Activated effector memory CD4-positive, alpha-beta T cell treated with Interleukin-2 at 50 U/mL for 16 hours (primary cell): ENCODE data around the gene EIF2S2.

Experiments used
- DNase-seq: peaks from one replicate; pipeline ENCODE4 v3.0.0-alpha.2; 2020

Gene EIF2S2

DNA sequence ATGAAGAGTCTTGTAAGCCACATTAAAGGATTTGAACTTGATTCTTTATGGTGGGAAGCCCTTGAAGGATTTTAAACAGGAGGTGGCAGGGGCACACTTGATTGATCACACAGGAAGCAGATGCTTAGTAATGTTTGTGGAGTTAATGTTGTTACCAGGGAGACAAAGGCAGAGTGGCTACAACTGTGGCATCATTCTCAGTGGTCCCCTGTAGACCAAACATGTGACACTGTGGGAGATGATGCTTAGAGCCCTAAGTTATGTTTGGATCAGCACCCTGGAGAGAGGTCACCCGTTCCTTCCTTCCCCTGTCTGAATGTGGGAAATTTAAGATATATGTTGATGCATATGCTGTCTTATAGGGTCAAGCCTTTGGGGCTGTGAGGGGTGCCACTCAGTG lies 53.2 kb downstream of the EIF2S2 start:
- no peak for DNase-seq

DNA sequence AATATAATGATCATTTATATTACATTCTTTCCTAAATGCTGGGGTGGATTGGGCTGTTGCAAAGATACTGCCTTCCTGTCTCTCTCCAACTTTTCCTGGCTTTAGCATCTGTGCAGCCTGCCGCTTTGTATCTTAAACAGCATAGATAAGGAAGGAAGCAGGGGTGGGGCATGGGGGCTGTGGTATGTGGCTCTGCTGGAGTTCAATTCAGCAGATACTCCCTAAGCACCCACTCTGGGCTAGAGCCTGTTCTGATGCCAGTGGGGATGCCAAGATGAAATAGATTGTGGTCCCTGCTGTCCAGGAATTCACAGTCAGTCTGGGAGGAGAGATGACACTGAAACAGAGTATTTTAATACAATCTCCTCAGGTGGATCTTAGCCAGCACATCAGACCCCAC lies 56.8 kb downstream of the EIF2S2 start:
- no peak for DNase-seq

DNA sequence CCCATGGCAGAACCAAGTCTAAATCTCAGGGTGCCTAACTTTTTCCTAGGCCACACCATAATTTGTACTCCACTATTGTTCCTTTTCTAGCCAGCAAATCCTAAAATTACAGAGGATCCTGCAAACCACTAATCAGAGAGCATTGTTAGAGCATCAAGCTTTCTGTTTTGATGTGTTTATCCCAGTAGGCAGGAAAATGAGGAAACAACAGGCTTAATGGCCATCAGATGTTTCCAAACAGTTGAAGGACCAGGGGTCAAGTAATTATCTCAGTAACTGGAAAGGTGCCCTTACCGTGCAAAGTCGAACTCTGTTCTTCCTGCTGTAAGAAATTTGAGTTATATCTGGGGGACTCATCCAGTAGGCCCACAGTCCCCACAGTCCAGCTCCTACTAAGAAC lies 59.6 kb downstream of the EIF2S2 start:
- DNase-seq = no peak

DNA sequence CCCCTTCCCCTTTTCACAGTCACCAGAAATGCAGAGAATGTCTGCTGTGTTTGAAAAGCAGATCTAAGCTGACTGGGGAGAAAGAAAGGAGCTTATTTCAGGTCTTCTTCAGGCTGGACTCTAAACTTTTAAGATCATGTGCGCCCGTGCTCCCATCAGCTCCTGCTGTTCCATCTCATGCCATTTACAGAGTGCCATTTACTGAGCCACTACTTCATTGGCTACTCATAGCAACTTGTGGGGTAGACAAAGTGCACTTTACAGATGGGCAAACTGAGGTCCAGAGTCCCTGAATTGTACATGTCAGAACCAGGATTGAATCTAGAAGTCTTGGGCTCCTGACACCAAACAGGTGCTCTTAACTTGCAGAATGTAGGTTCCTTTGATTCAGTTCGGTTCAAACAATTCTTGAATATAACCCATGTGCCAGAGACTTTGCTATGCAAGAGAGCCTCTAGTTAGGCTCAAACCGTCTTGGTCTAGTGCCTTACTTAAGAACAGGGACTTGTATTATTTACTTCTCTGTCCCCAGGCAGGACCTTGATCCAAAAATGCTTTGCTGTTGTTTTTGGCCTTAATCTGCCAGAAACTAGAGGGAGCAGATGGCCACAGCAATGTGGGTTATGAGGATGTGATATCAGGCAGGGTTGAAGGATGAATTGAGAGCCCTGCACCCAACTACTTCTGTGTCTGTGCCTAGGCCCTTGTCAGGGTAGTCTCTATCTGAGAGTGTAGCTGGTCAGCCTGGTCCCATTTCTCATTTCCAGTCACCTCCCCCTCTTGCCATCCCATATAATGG lies 61.9 kb downstream of the EIF2S2 start:
- no peak for DNase-seq

DNA sequence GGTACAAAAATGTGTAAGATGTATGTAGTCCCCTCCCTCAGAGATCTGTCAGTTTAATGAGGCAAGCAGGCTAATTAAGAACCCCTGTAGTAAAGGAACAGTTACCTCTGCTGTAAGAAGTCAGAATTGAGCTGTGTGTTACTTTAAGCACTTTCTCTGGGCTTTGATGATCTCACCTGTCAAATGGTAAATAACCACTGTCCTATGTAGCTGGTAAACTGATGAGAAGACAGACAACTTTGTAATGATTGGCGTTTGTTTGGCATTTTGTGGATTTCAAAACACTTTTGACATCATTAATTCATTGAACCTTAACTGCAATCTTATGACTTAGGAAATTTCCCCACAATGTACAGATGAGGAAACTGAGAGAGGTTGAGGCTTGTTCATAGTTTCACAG lies 62.7 kb downstream of the EIF2S2 start:
- DNase-seq = no peak

DNA sequence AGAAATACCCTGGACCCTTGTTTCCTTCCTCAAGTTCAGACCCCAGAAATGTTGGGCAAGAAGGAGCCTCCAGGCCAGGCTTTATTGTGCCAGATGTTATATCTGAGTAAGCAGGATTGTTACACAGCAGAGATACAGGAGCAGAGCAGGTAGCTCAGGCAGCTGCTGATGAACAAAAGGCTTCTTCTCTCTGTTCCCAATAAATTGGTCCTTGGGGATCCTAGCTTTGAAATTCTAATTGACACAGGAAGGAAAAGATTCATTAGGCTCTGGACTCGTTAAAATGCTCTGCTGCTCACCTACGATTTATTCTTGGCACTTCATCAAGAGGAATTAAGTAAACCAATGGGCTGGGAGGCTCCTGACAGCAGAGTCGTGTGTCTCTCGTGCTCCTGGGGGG lies 64.1 kb downstream of the EIF2S2 start:
- no peak for DNase-seq

DNA sequence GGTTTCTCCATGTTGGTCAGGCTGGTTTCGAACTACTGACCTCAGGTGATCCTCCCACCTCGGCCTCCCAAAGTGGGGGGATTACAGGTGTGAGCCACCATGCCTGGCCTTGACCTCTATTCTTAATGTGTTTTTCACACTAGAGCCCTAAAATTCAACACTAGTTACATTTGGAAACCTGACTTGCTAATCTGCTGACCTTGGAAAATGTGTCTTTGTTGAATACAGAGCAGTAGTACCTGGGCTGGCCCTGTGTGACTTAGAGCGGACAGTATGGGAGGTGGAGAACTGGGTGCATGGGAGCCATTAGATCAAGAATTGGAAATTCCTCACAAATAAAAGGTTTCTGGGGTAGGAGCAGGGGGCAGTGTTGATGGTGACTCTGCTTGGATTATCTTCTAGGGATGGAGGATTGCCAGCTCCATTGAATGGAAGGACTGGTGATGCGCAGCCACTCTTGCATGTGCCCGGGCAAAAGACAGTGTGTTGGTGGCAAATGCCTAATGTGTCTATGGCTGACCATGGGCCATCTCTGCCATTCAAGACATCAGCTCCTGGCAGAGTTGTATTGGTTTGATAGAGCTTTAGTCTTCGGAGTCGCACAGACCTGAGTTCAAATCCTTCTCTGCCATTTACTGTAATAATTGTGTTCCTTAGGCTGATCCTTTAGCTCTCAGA lies 64.9 kb downstream of the EIF2S2 start:
- no peak for DNase-seq

DNA sequence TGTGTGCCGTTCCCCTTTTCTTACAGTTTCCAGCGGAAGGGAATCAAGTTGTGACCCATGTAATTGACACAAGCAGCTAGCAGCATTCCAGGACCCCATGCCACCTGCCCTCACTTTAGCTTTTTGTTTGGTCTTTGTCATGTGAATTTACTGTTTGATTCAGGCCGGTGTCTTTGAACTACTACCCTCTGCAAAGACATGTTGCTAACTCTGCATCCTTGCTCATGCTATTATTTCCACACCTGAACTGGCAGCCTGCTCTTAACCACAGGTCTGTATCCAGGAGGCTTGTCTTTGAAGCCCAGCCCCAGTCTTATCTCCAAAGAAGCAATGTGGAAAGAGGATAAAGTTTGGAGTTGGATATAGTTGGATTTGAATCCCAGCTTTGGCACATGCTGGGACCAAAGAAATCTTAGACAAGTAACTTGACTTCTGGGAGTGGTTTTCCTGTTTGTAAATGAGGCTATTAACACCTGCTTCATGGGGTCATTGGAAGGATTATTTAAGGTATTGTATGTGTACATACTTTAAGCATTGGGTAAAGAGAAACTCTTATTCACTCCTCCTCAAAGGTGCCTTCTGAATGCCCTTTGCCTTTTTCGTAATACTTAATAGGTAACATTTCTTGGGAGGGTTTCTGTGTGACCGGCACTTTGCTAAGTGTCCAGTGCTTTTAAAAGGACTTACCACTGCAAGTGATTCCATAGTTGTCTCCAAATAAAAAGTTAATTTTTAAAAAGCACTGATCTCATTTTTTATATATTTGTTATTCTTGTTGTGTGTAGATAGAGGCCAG lies 65.9 kb downstream of the EIF2S2 start:
- DNase-seq = no peak

DNA sequence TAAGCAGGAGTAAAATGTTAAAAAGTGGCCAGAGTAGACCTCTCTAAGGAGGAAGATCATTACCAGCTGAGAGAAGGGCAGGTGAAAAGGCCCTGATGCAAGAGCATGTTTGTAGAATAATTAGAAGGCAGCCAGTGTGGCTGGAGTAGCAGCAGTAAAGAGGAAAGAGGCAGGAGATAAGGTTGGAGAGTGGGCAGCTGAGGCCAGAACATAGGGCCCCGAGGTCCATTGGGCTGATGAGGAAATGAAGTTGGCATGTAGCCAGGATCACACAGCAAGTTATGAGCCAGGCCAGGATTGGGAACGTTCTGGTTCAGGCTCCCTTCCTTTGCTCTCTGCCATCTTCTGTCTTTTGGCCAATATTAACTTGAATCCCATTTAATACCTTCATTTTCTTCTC lies 66.7 kb downstream of the EIF2S2 start:
- no peak for DNase-seq

DNA sequence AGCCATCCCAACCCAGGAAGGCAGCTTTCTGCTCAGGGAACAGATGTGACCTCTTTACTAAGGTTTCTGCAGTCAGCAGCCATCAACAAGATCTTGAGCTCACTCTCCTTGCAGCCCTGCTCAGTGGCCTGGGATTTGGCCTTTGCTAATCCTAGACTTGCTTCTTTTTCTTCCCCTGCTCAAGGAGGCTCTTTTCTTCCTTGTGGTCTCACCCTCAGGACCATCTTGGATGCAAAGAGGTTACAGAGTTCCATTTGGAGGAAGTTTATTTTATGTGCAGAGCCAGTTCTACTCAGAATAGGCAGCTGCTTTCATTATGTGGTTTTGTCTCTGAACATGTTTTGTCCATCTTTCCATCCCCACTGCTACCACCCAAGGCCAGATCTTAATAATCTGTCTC lies 69.0 kb downstream of the EIF2S2 start:
- DNase-seq = no peak

DNA sequence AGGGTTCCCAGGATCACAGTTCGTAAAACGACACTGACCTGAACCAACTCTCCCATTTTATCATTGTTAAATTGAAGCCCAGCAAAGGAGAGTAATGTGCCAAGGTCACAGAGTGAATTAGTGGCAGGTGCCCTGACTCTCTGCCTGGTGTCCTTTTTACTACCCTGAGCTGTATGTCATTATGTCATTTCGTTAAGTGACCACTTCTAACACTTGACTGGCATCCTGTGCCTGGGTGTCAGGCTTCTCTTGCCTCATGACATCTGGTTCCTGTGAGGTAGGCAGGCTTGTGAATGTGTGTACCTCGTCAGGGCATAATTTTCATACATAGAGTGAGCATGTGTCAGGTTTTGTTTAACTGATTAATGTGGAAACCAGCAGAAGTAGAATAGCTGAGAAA lies 69.8 kb downstream of the EIF2S2 start:
- DNase-seq = no peak

DNA sequence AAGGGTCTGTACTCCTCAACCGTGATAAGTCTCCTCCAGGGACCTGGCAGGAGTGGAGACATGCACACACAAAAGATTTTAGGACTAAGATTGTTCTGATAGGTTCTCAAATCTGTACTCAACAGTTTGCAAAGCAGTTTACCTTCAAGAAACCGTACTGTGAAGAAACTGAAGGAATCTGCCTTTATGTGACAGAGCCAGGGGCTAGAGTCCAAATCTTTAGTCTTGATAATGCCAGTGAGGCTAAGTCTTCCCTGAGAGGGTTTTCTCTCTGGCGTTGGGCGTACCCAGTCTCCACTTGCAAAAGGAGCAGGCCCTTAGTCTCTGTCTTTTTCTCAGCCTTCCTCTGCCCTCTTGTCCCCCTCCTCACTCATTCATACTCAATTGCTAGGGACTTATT lies 70.8 kb downstream of the EIF2S2 start:
- no peak for DNase-seq

DNA sequence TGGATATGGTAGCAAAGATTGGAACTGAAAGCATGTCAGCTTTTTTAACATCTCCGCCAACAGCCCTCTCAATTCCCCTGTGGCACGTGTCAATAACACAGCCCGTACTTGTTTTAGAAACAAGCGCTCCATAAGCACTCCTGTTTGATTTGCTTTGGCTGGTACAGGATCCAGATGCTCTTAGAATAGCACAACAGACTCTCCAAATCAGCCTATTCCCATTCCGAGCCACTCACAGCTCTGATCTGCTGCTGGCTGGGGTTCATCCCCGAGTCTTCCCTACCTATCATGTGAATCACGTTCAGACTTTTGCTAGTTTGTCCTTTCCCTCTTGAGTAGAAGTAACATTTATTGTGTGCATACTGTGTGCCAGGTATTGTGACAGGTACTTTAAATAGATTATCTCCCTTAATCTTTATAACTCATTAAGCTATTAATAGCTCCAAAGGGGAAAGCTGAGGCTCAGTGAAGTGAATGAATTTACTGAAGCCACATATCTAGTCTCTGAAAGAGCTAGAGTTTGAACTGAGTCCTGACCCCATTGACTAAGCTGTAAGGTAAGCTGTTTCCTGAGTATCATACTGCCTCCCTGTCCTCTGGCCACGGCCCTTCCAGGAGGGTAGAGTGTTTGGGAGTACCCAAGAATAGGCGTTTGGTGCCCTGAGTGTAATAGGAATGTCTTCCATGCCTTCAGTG lies 71.6 kb downstream of the EIF2S2 start:
- DNase-seq = no peak
